NCI-H2107 treated with DMSO at 0.1 percent for 48 hours (cell line): Measurements from ENCODE around the gene CRACR2B.

Experiments
- DNase-seq: peaks from one replicate; lab custom pipeline; 2025; ENCODE audit not compliant: unreplicated experiment; lab: John Stamatoyannopoulos, UW

The CRACR2B gene

DNA sequence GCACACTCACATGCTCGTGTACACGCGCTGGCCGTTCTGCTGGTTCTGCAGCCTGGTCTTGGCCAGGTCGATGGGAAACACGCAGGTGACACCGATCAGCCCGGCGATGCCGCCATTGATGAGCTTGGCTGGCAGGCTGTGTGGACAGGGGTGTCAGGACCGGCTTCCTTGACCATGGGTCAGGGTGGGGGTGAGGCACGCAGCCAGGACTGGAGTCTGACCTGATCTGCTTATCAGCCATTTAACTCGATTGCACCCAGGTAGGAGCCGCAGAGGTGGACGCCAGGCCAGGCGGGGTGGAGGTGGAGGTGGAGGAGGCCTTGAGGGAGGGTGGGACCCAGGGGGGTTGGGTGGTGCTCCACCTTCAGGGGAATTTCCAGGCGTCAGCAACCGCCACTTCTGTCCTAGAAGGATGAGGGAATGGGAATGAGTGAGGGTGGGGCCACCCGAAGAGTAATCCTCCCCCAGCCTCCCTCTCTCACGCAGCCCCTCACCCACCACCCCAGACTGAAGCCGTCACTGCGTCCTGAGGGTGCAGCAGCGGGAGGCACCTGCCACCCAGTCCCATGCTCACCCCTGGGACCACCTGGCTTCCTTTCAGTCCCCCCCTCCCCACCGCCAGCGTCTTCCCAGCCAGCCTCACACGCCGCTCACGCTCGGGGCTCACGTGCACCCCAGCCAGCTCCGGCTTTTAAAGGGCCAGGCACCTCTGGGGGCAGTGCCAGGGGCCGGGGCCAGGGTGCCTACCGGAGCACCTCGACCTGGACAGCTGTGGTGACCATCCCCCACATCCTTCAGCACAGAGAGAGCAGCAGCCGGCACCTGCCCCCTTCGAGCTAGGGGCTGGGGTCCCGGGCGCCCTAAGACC, 32.7 kb upstream of the CRACR2B start:
- DNase-seq = no peak

DNA sequence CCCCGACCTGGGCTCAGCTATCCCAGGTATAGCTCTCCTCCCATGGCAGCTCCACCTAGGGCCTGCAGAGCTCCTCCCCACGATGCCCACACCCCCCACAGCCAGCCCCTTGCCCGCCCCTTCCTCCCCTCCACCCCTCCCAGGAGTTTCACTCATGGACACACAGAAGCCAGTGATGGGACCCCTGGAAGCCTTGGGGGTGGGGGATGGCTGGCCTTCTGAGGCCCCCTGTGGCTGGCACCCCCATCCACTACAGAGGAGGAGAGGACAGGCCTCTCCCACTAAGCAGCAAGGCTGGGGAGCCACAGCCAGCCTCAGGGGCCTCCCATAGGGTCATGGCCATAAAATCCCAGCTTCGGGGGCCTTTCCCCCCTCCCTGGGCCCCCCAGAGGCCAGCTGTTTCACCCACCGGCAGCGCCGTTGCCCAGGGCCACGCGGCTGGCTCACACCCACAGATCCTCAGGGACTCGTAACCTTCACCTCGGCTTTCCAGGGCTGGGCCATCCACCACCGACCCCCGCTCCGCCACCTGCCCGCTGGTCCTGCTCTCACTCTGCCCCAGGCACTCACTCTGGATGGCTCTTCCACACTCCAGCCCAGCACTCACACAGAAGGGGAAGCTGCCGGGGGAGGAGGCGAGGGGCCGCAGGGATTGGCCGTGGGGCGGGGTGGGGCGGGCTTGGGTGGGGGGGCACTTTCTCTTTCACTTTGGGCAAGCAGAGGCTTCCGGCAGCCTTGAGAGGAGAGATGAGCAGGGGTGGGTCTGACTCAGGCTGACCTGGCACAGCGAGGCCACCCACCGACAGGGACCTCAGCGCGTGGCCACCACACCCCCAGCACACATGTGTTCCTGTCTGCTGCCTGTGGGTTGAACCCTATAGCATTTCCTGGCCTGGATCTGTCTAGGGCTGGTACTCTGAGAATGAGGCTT, 31.8 kb upstream of the CRACR2B start:
- DNase-seq = peak; percentile 60

DNA sequence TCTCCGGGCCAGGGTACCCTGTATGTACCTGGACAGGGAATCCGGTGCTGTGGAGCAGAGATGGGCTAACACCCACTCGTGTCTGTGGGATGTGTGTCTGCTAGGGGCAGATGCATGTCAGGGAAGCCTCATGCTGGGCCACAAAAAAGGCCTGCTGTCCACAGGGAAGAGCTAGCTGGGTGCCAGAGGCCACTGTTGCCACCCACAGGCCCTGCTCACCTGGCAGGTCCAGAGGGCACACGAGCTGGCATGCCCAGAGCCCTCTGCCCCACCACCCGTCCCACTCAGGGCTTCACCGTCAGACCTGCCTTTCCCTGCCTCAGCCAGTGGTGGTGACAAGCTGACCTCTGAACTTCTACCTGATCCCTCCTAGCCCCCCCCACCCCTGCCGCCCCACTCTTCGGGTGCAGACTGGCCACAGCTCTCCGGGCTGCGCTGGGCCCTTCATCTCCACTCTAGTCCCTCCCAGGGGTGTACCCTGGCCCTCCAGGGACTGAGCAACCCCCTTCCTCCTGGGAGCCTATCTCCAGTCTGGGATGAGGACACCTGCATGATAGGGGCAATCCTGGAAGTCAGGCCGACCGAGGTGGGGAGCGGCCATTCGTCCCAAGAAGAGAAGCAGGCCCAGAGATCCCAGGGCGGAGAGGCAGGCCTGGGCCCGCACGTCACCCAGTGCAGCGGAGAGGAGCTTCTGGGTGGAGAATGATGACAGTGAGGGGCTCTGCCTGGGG, 31.0 kb upstream of the CRACR2B start:
- DNase-seq = no peak

DNA sequence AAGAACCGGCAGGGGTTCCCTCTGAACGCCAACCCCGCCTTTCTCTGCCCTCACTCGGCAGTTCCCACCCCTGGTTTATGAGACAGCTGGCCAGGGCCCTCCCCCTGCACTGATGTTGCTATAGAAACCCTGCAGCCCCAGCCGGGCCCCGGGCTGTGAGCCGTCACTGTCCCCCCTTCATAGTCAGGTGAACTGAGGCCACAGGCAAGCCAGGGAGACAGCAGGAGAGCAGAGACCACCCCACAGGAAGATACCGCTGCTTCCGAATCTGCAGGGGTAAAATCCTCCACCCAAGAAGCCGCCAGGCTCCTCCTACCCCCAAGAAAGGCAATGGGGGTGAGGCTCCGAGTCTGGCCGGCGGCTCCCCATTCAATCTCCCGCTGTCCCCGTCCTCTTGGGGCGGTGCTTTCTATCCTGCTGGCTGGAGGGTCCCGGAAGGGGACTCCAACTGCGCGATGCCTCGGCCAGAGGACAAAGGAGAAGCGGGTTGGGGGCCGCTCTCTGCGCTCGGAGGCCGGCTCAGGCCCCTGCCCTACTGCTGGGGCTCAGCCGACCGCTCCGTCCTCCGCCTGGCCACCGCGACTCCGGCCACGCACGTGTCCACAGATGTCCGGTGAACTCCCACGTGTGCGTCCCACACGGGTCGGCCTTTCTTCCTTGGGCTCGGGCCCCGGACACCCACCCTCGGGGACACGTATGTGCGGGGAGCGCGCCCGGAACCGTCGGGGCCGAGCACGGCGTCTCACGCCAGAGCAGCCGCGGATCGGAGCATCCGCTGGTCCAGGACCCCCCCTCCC, 30.2 kb upstream of the CRACR2B start:
- peak; percentile 57 for DNase-seq

DNA sequence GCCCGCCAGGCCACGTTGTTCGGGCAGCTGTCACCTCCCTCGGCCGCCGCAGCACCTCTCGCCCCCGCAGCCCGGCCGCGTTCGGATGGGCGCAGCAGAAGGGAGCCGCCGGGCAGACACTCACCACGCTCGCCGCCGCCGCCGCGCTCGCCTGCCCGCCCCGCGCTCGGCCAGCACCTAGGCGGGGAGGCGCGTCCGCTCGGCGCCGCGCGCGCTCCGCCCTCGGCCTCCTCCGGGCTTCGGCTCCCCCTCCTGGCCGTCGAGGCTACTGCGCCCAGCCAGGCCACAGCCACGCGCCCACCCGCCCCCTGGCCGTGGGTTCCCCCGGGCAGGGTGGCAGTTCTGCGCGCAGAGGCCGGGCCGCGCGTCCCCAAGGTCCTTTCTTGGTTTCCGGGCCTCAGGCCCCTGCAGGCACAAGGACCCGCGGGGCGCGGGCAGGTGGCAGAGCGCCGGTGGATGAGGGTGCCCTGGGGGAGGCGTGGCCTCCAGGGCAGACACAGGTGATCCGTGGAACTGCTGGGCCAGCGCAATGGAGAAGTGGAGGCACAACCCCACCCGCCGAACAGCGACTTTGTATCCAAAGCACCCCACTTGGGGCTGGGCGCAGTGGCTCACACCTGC, 29.5 kb upstream of the CRACR2B start, which contains the start of gene SLC25A22:
Gene SLC25A22 (minus strand): TSS at position 189 of the 621 bp plus-strand sequence. CDS start 3,275 bp downstream, outside the sequence.
- peak; percentile 22 for DNase-seq

DNA sequence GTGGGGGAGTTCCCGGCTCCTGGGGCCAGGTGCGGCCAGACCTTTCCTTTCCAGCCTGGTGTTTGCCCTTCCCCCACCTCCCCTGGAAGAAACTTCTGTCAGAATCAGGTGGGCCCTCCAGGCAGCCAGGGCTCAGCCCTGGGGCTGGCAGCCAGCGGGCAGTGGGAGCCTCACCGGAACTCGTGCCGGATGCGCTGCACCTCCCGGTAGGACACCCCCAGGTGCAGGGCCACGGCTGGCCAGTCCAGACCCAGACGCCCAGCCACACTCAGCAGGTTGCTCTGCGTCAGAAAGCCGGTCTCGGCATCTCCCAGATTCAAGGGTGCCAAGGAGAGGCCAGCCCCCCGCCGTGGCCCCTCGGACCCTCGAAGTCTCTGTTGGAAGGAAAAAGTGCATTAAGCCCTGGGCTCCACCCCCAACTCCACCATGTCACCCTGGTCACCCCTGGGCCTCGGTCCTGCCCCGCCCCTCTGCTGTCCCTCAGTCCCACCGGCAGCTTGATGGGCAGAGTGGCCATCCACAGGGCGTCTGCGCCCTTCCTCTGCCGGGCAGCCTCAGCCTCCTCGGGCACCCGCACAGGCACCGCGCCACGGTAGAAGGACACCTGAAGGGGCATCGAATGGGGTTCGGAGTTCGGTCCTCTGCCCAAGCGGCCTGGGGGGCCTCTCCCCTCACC, 27.9 kb upstream of the CRACR2B start:
- DNase-seq = no peak

DNA sequence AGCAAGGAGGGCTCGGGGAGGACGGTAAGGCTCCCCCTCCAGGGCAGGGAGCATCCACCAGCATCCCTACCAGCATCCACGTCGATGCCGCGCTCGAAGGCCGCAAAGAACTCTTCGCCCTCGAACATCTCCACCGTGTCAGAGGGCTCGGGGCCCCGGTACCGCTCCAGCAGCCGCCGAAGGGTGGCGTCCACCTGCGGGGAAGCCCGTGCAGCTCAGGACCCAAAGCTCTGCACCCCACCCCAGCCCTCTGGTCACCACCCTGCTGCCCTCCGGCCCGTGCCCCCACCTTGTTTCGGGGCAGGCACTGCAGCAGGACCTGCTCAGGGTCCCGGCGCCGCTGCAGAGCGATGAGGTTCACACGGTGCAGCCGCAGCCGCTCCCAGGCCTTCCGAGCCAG, 27.2 kb upstream of the CRACR2B start:
- DNase-seq = no peak

DNA sequence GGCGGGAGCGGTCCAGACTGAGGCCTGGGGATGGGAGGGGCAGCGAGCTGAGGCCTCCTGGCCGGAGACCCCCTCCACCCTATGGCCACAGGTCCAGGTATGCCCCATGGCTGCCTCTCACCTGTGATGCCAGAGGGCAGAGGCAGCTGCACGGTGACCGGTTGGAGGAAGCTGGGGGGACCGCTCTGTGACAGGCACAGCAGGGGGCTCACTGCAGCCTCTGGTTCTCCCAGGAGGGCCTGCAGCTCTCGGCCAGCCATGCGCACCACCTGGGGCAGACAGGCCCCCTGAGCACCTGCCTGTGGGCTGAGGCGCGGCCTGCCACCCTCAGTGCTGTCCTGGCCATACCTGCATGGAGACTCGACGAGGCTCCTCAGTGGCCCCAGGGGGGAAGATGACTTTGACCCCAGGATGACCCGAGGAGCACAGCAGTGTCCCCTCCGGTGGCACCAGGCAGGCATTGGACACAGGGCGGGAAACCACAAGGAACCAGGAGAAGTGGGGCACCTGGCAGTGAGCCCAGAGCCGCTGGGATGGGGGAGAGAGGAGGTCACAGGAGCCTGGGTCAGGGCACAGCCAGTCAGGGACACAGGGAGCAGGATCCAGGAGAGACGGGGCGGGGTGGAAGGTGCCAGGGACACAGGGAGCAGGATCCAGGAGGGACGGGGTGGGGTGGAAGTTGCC, 26.5 kb upstream of the CRACR2B start:
- DNase-seq = no peak

DNA sequence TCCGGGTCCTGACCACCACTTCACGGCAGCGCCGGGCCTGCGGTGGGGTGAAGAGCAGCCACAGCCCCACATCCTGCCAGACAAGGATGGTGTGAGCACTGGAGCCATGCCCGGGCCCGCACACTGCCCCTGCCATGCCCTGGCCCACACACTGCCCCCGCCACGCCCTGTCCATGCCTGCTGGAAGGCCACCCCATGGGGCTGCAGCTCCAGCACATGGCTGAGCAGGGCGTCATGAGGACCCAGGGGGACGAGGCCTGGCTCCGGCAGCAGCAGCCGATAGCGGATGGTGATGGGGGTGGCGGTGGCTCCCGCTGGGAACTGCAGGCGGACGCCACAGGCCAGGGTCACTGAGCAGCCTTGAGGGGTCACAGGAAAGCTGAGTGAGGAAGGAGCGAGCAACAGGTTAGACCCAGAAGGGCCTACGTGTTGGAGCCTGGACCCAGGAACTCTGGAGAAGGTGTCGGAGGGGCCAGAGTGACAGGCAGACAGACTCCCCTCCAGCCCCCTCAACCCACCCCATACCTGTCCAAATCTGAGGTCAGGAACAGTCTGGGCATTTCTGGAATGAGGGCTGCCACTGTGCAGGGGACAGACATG, 25.6 kb upstream of the CRACR2B start:
- no peak for DNase-seq

DNA sequence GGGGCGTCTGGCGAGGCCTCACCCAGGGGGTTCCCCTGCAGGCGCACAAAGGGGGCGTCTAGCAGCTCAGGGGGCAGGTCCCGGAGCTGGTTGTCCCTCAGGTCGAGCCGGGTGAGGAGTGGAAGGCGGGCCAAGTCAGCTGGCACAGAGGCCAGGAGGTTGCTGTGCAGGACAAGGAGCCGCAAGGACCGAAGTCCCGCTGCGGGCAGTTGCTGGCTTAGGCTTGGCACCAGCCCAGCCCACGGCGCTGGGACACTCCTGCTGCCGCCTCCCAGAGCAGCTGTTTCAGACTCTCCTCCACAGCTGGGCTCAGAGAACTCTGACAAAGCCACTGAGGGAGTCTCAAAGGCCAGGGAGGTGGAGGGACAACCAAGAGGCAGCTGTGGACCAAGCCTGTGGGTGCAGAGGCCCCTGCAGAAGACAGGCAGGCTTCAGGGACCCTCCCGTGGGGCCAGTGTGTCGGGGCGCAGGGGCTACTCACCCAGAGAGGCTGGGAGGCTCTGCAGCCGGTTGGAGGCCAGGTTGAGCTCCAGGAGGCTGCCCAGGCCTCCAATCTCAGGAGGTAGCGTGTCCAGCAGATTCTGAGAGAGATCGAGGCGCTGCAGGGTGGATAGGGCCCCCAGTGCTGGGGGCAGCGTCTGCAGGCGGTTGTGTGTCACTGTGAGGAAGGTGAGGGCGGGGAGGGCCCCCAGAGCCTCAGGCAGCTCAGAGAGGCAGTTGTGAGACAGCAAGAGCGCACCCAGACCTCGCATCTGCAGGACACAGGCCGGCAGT, 24.8 kb upstream of the CRACR2B start:
- no peak for DNase-seq

DNA sequence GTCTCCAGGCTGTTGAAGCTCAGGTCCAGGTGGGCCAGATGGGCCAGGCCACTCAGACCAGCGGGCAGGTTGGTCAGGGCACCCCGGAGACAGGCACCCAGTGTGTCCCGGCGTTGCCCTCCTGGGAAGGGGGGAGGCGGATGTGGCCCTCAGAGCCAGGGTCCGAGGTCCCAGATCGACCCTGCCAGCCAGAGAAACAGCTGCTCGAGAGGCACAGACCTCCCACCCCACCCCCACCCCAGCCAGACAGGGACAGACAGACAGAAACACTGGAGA, 24.3 kb upstream of the CRACR2B start:
- no peak for DNase-seq

DNA sequence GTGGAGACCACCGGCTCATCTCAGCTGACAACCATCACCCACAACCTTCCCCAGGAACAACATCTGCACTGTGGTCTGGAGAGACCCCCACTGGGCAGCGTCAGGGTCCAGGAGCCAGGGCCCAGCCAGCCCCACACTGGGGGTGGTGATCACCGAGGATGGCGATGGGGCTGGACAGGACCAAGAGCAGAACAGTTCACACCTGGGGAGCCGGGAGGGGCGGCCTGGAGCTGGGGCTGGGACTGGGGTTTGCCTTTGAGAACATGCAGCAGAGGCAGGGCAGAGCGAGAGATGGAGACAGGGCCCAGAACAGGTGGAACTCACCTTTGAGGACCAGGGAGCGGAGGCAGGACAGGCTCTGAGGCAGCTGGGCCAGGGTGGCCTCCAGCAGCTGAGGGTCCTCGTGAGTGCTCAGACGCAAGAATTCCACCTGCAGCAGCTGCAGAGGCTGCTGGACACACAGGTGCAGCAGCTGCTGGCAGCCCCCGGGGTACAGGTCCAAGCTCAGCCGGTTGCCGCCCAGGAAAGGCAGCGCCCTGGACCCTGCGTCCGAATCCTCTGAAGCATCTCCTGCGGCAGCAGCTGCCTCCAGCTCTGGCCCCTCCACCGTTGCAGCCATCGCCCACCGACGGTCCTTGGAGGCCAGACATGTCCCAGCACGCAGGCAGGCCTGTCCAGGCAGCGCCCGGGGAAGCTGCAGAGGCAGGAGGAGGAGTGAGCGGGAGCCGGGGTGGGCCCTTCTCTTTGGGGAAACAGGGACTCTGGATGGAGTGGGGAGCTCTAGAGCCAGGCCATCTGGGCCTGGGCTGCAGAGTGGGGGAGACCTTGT, 23.7 kb upstream of the CRACR2B start:
- peak; percentile 21 for DNase-seq

DNA sequence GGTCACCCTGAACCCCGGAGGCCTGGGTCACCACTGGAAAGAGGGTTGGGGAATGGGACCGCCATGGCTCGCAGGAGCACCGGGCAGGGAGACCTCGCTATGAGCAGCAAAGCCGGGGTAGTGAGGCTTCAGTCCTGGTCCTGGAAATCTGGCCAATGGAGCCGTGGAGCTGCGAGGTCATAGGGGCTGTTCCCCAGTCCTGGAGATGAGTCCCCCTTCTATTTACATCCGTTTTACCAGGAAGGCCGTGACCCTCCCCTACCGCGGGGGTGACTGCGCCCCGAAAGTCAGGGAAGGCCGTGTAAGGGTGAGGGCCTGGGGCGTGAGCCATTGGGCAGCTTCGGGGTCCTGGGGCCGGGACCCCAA, 23.1 kb upstream of the CRACR2B start:
- DNase-seq = no peak

DNA sequence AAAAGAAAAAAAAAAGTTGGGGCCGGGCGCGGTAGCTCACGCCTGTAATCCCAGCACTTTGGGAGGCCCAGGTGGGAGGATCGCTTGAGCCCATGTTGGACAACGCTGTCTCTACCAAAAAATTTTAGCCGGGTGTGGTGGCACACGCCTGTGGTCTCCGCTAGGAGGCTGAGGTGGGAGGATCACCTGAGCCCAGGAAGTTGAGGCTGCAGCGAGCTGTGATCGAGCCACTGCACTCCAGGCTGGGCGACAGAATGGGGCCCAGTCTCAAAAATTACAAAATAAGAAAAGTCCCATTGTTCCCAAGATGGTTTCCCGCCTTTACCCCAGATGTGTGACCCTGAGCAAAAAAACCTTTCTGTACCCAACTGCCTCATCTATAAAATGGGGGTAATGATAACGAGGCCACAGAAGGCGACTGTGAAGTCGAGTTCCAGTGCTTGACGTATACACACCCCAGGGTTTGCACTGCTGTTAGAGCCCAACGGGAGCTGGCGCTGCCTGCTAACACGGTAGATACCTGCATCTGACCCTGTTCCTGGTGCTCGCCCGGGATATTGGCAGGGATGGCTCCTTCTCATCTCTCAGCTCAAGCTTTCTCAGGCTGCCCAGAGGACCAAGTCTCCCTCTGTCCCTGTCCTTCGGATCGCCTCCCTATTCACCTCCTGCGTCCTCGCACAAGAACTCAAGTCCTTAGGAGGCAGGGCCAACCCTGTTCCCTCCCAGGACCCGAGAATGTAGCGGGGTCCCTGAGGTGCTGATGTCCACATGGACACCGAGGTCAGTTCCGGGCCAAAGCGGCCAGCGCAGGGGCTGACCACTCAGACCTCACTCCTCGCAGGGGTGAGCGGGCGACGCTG, 19.1 kb upstream of the CRACR2B start:
- no peak for DNase-seq

DNA sequence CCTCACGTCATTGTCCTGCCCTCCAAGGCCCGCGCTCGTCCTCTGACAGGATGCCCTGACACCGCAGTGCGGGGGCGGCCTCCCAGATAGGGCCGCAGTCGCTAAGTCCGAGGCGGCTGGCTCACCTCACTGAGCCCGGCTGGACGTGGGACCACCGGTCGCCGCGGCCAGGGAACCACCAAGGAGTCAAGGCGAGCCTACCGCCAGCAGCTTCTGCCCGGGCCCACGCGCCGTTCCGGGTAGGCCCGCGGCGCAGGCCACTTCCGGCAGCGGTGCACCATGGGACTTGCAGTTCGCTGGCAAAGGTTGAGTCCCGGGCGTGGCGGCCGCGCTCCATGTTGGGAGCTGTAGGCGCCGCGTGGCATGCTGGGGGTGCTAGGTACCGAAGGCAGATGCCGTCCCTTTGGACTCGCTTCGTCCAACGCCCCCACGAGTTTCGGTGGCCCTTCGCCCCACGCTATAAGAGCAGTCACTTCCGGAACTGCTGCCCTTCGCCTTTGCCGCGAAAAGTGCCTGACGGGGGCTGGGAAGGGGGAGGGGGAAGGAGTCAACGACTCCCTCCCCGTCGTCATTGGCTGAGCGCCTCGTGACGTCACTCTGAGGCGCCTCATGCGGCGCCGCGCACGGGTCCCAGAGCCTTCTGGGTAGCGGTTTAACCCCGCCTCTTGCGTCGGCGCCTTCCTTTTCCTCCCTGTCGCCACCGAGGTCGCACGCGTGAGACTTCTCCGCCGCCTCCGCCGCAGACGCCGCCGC, 18.3 kb upstream of the CRACR2B start, which contains the start of gene RPLP2:
Gene RPLP2 (plus strand): TSS at position 681 of the 753 bp plus-strand sequence. CDS start 268 bp downstream, outside the sequence.
- DNase-seq = peak; percentile 85
